Activated T-cell treated with anti-CD3 and anti-CD28 coated beads, Interleukin-2, amount 50 U/mL, for 72 hours (primary cell): ENCODE data around the gene APLNR. TPM values are rescaled to one million over a fixed set of nuclear protein-coding genes. Genes with fewer than 3 reads are reported as not detected.

Experiments used
- ATAC-seq, 2 donors: fragments of 150-1000 bp; cut with Tn5 transposase; replicated peaks in 1 of 2; 2 replicates each; pipeline ENCODE4 v1.10.0; 2021; ENCODE audit warnings: moderate library complexity in 2 of 2, mild to moderate bottlenecking in 1 of 2
- DNase-seq, 2 donors: peaks; one replicate each; pipeline ENCODE4 v3.0.0; 2021 to 2022; ENCODE audit warnings: mixed read lengths in 1 of 2
- H3K27ac Mint-ChIP-seq: one replicate; pipeline ENCODE4 v1.8.0; 2022; ENCODE audit warnings: mild to moderate bottlenecking, moderate library complexity, mixed read lengths
- H3K27me3 Mint-ChIP-seq: one replicate; pipeline ENCODE4 v1.8.0; 2022; ENCODE audit warnings: low read depth, mixed read lengths
- H3K36me3 Mint-ChIP-seq, 2 donors: one replicate each; pipeline ENCODE4 v1.8.0; 2022; ENCODE audit warnings: mixed read lengths in 2 of 2, mild to moderate bottlenecking in 1 of 2; ENCODE audit not compliant: insufficient read depth in 2 of 2
- H3K4me1 Mint-ChIP-seq: one replicate; pipeline ENCODE4 v1.8.0; 2022; ENCODE audit warnings: low read depth, mixed read lengths
- H3K4me3 Mint-ChIP-seq, 2 donors: one replicate each; pipeline ENCODE4 v1.8.0; 2022; ENCODE audit warnings: mild to moderate bottlenecking in 2 of 2, mixed read lengths in 2 of 2, moderate library complexity in 2 of 2
- H3K9me3 Mint-ChIP-seq, 2 donors: one replicate each; pipeline ENCODE4 v1.8.0; 2022; ENCODE audit warnings: mixed read lengths in 2 of 2
- total RNA-seq, 2 donors: library from RNA; stranded (reverse); gene quantifications; one replicate each; pipeline ENCODE4 v1.2.3, GENCODE V29; 2022

The APLNR gene
- total RNA-seq, 2 donors from 2014 or later: not detected

- no peaks in the 10 kb centered on the region for H3K36me3 Mint-ChIP-seq
- ATAC-seq (no peak), DNase-seq (no peak)
- no peak overlapping the region for H3K27ac Mint-ChIP-seq
- H3K4me1 Mint-ChIP-seq: no peaks in the 10 kb centered on the region
- H3K27me3 Mint-ChIP-seq: peaks cover 6% of the 10 kb centered on the region
- no peaks in the 10 kb centered on the region for H3K9me3 Mint-ChIP-seq
- no peak overlapping the region for H3K4me3 Mint-ChIP-seq
These were observed 13.4 kb downstream of the APLNR start for GRCh38 chr11:57223601-57224000.

- Mint-ChIP-seq H3K36me3 (no peaks in the 10 kb centered on the region), H3K4me3 (no peak overlapping the region), H3K9me3 (no peaks in the 10 kb centered on the region), H3K4me1 (no peaks in the 10 kb centered on the region), H3K27me3 (peaks cover 12% of the 10 kb centered on the region), H3K27ac (no peak overlapping the region)
- ATAC-seq (no peak), DNase-seq (no peak)
These were observed 14.8 kb downstream of the APLNR start for GRCh38 chr11:57222239-57222638.

GRCh38 chr11:57219021-57219627 lies 17.9 kb downstream of the APLNR start:
- no peaks in the 10 kb centered on the region for H3K9me3 Mint-ChIP-seq
- no peaks in the 10 kb centered on the region for H3K4me1 Mint-ChIP-seq
- H3K27ac Mint-ChIP-seq: no peak overlapping the region
- DNase-seq (no peak), ATAC-seq (no peak)
- H3K27me3 Mint-ChIP-seq: peaks cover 14% of the 10 kb centered on the region
- no peaks in the 10 kb centered on the region for H3K36me3 Mint-ChIP-seq
- H3K4me3 Mint-ChIP-seq: no peak overlapping the region

GRCh38 chr11:57217053-57217452 lies 20.0 kb downstream of the APLNR start:
- H3K27me3 Mint-ChIP-seq: peaks cover 14% of the 10 kb centered on the region
- no peaks in the 10 kb centered on the region for H3K4me1 Mint-ChIP-seq
- no peaks in the 10 kb centered on the region for H3K36me3 Mint-ChIP-seq
- H3K27ac Mint-ChIP-seq: no peak overlapping the region
- H3K4me3 Mint-ChIP-seq: no peak overlapping the region
- H3K9me3 Mint-ChIP-seq: no peaks in the 10 kb centered on the region
- no peak for DNase-seq
- ATAC-seq: no peak

DNA sequence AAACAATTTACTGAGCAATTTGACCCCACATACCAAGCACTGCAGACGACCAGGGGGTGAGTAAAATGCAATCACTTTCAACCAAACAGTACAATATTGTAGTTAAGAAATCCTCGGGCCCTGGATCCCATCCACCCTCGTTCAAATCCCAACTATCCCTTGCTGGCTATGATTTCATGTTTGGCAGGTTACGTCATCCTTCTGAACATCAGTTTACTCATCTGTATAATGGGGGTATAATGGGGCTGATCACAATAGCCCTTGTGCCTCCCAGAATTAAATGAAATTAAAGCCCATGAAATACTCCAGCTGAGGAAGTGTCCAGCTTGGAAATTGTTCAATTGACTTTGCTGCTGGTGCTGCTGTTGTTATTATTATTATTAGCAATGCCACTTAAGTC lies 20.6 kb downstream of the APLNR start:
- H3K27me3 Mint-ChIP-seq: peaks cover 14% of the 10 kb centered on the region
- no peaks in the 10 kb centered on the region for H3K36me3 Mint-ChIP-seq
- H3K4me1 Mint-ChIP-seq: no peaks in the 10 kb centered on the region
- no peak for DNase-seq
- no peak overlapping the region for H3K4me3 Mint-ChIP-seq
- ATAC-seq: no peak
- no peaks in the 10 kb centered on the region for H3K9me3 Mint-ChIP-seq
- H3K27ac Mint-ChIP-seq: no peak overlapping the region

- H3K27me3 Mint-ChIP-seq: peaks cover 9% of the 10 kb centered on the region
- no peak overlapping the region for H3K27ac Mint-ChIP-seq
- no peak overlapping the region for H3K4me3 Mint-ChIP-seq
- ATAC-seq (no peak), DNase-seq (no peak)
- no peaks in the 10 kb centered on the region for H3K9me3 Mint-ChIP-seq
- H3K36me3 Mint-ChIP-seq: no peaks in the 10 kb centered on the region
- H3K4me1 Mint-ChIP-seq: no peaks in the 10 kb centered on the region
These were observed 22.6 kb downstream of the APLNR start for GRCh38 chr11:57214494-57214893.

DNA sequence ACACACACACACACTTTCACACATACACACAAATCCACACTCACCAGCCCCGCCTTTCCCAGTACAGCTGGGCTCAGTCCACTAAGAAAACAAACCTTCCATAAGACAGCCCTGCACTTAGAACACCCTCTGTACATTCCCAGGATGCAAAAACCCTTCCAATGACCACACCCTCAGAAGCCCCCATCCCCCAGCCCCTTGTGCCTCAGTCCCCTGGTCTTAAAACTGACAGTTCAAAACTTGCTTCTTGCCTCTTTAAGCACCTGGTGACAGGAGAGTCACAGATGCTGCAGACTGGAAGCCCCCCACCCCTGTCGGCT lies 23.0 kb downstream of the APLNR start:
- ATAC-seq: no peak
- no peak overlapping the region for H3K27ac Mint-ChIP-seq
- DNase-seq: no peak
- no peaks in the 10 kb centered on the region for H3K36me3 Mint-ChIP-seq
- H3K27me3 Mint-ChIP-seq: peaks cover 8% of the 10 kb centered on the region
- H3K4me1 Mint-ChIP-seq: no peaks in the 10 kb centered on the region
- H3K4me3 Mint-ChIP-seq: no peak overlapping the region
- no peaks in the 10 kb centered on the region for H3K9me3 Mint-ChIP-seq

GRCh38 chr11:57213342-57214097 lies 23.5 kb downstream of the APLNR start:
- H3K36me3 Mint-ChIP-seq: no peaks in the 10 kb centered on the region
- H3K4me3 Mint-ChIP-seq: no peak overlapping the region
- H3K27me3 Mint-ChIP-seq: peaks cover 8% of the 10 kb centered on the region
- no peak overlapping the region for H3K27ac Mint-ChIP-seq
- ATAC-seq (no peak), DNase-seq (no peak)
- no peaks in the 10 kb centered on the region for H3K4me1 Mint-ChIP-seq
- H3K9me3 Mint-ChIP-seq: no peaks in the 10 kb centered on the region

- ATAC-seq: no peak
- no peaks in the 10 kb centered on the region for H3K4me1 Mint-ChIP-seq
These were observed 26.3 kb downstream of the APLNR start for GRCh38 chr11:57210781-57211180.

GRCh38 chr11:57207168-57207567 lies 29.9 kb downstream of the APLNR start:
- Mint-ChIP-seq H3K36me3 (no peaks in the 10 kb centered on the region), H3K27ac (no peak overlapping the region), H3K9me3 (no peaks in the 10 kb centered on the region), H3K4me1 (no peaks in the 10 kb centered on the region), H3K27me3 (peaks cover 25% of the 10 kb centered on the region), H3K4me3 (no peak overlapping the region)
- ATAC-seq: no peak
- DNase-seq: no peak

More at GRCh38 chr11:57210781-57211180, 26.3 kb downstream of the APLNR start:
- Mint-ChIP-seq H3K9me3 (no peaks in the 10 kb centered on the region), H3K36me3 (no peaks in the 10 kb centered on the region), H3K4me3 (no peak overlapping the region), H3K27ac (no peak overlapping the region), H3K27me3 (peaks cover 16% of the 10 kb centered on the region)
- no peak for DNase-seq

- DNase-seq (no peak), ATAC-seq (no peak)
- Mint-ChIP-seq H3K9me3 (no peaks in the 10 kb centered on the region), H3K36me3 (no peaks in the 10 kb centered on the region), H3K27ac (no peak overlapping the region), H3K27me3 (peaks cover 32% of the 10 kb centered on the region), H3K4me3 (no peak overlapping the region), H3K4me1 (no peaks in the 10 kb centered on the region)
These were observed 31.9 kb downstream of the APLNR start for GRCh38 chr11:57205041-57205641.

DNA sequence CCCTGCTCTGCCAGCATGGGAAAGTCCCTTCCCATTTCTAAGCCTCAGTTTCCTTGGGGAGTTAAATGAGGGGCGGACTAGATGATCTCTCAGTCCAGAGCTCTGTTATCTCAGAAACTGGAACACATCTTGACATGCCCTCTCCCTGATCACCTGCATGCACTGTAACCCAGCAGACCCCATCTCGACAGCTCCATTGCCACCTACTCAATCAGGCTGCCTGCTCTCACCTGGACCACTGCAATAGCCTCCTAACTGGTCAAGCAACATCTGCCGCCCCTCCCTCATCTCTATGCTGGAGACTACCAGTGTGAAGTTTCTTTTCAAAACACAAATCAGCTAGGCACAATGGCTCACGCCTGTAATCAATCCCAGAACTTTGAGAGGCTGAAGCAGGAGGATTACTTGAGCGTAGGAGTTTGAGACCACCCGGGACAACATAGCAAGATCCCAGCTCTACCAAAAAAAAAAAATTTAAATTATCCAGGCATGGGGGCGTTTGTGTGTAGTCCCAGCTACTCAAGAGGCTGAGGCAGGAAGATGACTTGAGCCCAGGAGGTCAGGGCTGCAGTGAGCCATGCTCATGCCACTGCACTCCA lies 33.1 kb downstream of the APLNR start:
- no peak overlapping the region for H3K4me3 Mint-ChIP-seq
- H3K27ac Mint-ChIP-seq: no peak overlapping the region
- H3K4me1 Mint-ChIP-seq: no peaks in the 10 kb centered on the region
- no peaks in the 10 kb centered on the region for H3K36me3 Mint-ChIP-seq
- ATAC-seq: no peak
- no peaks in the 10 kb centered on the region for H3K9me3 Mint-ChIP-seq
- no peak for DNase-seq
- H3K27me3 Mint-ChIP-seq: peaks cover 32% of the 10 kb centered on the region

DNA sequence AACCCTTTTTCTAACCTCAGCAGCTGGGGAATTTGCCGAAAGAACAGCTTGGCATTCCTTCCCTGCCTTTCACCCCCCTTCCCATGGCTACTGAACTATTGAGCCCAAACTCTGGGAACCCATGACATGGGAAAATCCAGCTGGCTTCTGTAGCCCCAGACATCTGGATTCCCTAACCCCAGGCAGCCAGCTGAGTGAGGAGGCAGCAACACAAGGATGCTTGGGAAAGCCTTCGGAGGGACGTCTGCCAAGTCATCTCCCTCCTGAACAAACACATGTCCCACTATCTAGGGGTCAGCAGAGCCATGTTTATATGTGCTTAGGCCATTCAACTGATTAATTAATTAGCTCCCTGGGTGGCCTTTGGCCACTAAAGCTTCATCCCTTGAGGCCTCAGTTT lies 33.7 kb downstream of the APLNR start:
- no peaks in the 10 kb centered on the region for H3K36me3 Mint-ChIP-seq
- H3K4me1 Mint-ChIP-seq: no peaks in the 10 kb centered on the region
- H3K27me3 Mint-ChIP-seq: peaks cover 32% of the 10 kb centered on the region
- H3K4me3 Mint-ChIP-seq: no peak overlapping the region
- no peak for DNase-seq
- H3K9me3 Mint-ChIP-seq: no peaks in the 10 kb centered on the region
- H3K27ac Mint-ChIP-seq: no peak overlapping the region
- ATAC-seq: no peak
